ENCODE measurements around the gene EDEM3.

Gene EDEM3

DNA sequence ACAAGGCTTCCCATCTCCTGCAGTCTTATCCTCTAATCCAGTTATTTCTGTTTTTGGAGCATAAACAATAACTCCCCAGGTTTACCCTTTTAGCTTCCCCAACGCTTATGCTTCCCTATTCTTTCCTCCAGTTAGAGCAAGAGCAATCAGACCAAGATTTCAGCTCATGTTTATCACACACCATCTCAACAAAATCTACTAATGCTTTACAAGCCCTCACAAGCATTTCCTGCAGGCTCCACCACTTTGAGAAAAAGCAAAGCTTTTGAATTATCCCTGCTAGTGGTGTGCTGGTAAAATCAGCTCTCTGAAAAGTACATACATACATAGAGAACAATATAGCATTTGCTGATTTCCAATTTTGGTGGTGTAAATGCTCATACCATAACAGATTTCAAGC is 92.9 kb downstream of the EDEM3 start:
- no peaks in the 10 kb centered on the region for H3K9me3 ChIP-seq (ENCODE audit: control insufficient read depth in 2 of 2, low read length in 2 of 2)
- no peaks in the 10 kb centered on the region for H3K36me3 ChIP-seq (ENCODE audit: control insufficient read depth in 2 of 2, insufficient read depth in 2 of 2, low read length in 2 of 2)
- H3K4me3 ChIP-seq (ENCODE audit: low read length in 2 of 2) = no peak overlapping the region
- H3K27ac ChIP-seq (ENCODE audit: low read depth in 2 of 2, low read length in 2 of 2) = no peak overlapping the region
- H3K4me1 ChIP-seq (ENCODE audit: control insufficient read depth in 2 of 2, insufficient read depth in 2 of 2, low read length in 2 of 2) = peaks cover 3 to 17% of the 10 kb centered on the region in 2 donors
- no peaks in the 10 kb centered on the region for H3K27me3 ChIP-seq (ENCODE audit: control insufficient read depth in 2 of 2, insufficient read depth in 2 of 2, low read length in 2 of 2)
- no peak overlapping the region for H3K9ac ChIP-seq (ENCODE audit: low read depth in 1 of 2, low read length in 2 of 2)

- Histone ChIP-seq H3K4me3 (ENCODE audit: low read length in 2 of 2) (no peak overlapping the region), H3K36me3 (ENCODE audit: control insufficient read depth in 2 of 2, insufficient read depth in 2 of 2, low read length in 2 of 2) (no peaks in the 10 kb centered on the region), H3K9me3 (ENCODE audit: control insufficient read depth in 2 of 2, low read length in 2 of 2) (no peaks in the 10 kb centered on the region), H3K9ac (ENCODE audit: low read depth in 1 of 2, low read length in 2 of 2) (no peak overlapping the region), H3K27me3 (ENCODE audit: control insufficient read depth in 2 of 2, insufficient read depth in 2 of 2, low read length in 2 of 2) (no peaks in the 10 kb centered on the region), H3K4me1 (ENCODE audit: control insufficient read depth in 2 of 2, insufficient read depth in 2 of 2, low read length in 2 of 2) (peaks cover 3 to 17% of the 10 kb centered on the region in 2 donors), H3K27ac (ENCODE audit: low read depth in 2 of 2, low read length in 2 of 2) (no peak overlapping the region)
These were observed 94.0 kb downstream of the EDEM3 start for GRCh38 chr1:184660462-184661191.

DNA sequence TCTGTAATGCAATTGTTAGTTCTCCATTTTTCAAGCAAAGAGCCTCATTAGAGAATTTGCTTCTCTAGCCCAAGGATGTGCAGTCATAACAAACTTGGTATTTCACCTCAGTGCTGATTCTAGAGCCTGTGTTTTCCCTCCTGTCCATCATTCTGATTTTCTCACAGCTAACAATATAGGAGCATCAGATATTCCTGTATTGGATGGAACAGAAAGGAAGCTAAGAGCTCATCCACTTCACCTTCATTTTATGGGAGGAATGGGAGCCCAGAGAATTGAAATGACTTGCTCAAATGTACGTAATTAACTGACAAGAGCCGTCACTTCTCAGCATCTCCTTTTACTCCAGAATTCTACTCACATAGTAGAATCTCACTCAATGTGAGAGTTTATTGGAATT is 96.6 kb downstream of the EDEM3 start:
- Histone ChIP-seq H3K27ac (ENCODE audit: low read depth in 2 of 2, low read length in 2 of 2) (no peak overlapping the region), H3K27me3 (ENCODE audit: control insufficient read depth in 2 of 2, insufficient read depth in 2 of 2, low read length in 2 of 2) (no peaks in the 10 kb centered on the region), H3K4me3 (ENCODE audit: low read length in 2 of 2) (no peak overlapping the region), H3K4me1 (ENCODE audit: control insufficient read depth in 2 of 2, insufficient read depth in 2 of 2, low read length in 2 of 2) (peaks cover 0 to 7% of the 10 kb centered on the region in 2 donors), H3K9ac (ENCODE audit: low read depth in 1 of 2, low read length in 2 of 2) (no peak overlapping the region), H3K9me3 (ENCODE audit: control insufficient read depth in 2 of 2, low read length in 2 of 2) (no peaks in the 10 kb centered on the region), H3K36me3 (ENCODE audit: control insufficient read depth in 2 of 2, insufficient read depth in 2 of 2, low read length in 2 of 2) (no peaks in the 10 kb centered on the region)

- H3K9me3 ChIP-seq (ENCODE audit: control insufficient read depth in 2 of 2, low read length in 2 of 2) = no peaks in the 10 kb centered on the region
- H3K4me3 ChIP-seq (ENCODE audit: low read length in 2 of 2) = no peak overlapping the region
- H3K9ac ChIP-seq (ENCODE audit: low read depth in 1 of 2, low read length in 2 of 2) = no peak overlapping the region
- H3K27ac ChIP-seq (ENCODE audit: low read depth in 2 of 2, low read length in 2 of 2) = no peak overlapping the region
- no peaks in the 10 kb centered on the region for H3K4me1 ChIP-seq (ENCODE audit: control insufficient read depth in 2 of 2, insufficient read depth in 2 of 2, low read length in 2 of 2)
- no peaks in the 10 kb centered on the region for H3K36me3 ChIP-seq (ENCODE audit: control insufficient read depth in 2 of 2, insufficient read depth in 2 of 2, low read length in 2 of 2)
- no peaks in the 10 kb centered on the region for H3K27me3 ChIP-seq (ENCODE audit: control insufficient read depth in 2 of 2, insufficient read depth in 2 of 2, low read length in 2 of 2)
These were observed 98.4 kb downstream of the EDEM3 start for GRCh38 chr1:184656221-184656620.

DNA sequence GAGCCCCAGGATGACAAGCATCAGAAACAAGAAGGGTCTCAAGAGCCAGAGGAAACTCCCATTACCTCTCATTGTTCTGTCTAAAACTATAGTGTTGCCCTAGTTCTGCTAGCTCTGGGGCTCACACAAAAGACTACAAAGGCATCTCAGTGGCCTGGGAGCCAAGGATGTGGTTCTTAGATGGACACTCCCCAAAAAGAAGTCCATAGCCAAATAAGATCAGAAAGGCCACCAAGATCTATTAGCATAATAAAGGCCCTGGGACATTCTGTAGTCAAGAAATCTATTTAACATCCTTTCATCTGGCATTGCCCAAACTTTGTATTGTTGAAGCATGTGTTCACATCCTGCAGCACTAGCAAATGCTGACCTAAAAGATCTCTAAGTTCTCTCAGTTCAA is 99.5 kb downstream of the EDEM3 start:
- no peaks in the 10 kb centered on the region for H3K27me3 ChIP-seq (ENCODE audit: control insufficient read depth in 2 of 2, insufficient read depth in 2 of 2, low read length in 2 of 2)
- H3K27ac ChIP-seq (ENCODE audit: low read depth in 2 of 2, low read length in 2 of 2) = no peak overlapping the region
- H3K4me1 ChIP-seq (ENCODE audit: control insufficient read depth in 2 of 2, insufficient read depth in 2 of 2, low read length in 2 of 2) = no peaks in the 10 kb centered on the region
- H3K36me3 ChIP-seq (ENCODE audit: control insufficient read depth in 2 of 2, insufficient read depth in 2 of 2, low read length in 2 of 2) = no peaks in the 10 kb centered on the region
- no peaks in the 10 kb centered on the region for H3K9me3 ChIP-seq (ENCODE audit: control insufficient read depth in 2 of 2, low read length in 2 of 2)
- no peak overlapping the region for H3K9ac ChIP-seq (ENCODE audit: low read depth in 1 of 2, low read length in 2 of 2)
- no peak overlapping the region for H3K4me3 ChIP-seq (ENCODE audit: low read length in 2 of 2)

GRCh38 chr1:184650177-184650866 is 104.3 kb downstream of the EDEM3 start:
- H3K9me3 ChIP-seq (ENCODE audit: control insufficient read depth in 2 of 2, low read length in 2 of 2) = no peaks in the 10 kb centered on the region
- no peaks in the 10 kb centered on the region for H3K27me3 ChIP-seq (ENCODE audit: control insufficient read depth in 2 of 2, insufficient read depth in 2 of 2, low read length in 2 of 2)
- no peaks in the 10 kb centered on the region for H3K4me1 ChIP-seq (ENCODE audit: control insufficient read depth in 2 of 2, insufficient read depth in 2 of 2, low read length in 2 of 2)
- H3K36me3 ChIP-seq (ENCODE audit: control insufficient read depth in 2 of 2, insufficient read depth in 2 of 2, low read length in 2 of 2) = no peaks in the 10 kb centered on the region
- no peak overlapping the region for H3K9ac ChIP-seq (ENCODE audit: low read depth in 1 of 2, low read length in 2 of 2)
- no peak overlapping the region for H3K4me3 ChIP-seq (ENCODE audit: low read length in 2 of 2)
- H3K27ac ChIP-seq (ENCODE audit: low read depth in 2 of 2, low read length in 2 of 2) = no peak overlapping the region

DNA sequence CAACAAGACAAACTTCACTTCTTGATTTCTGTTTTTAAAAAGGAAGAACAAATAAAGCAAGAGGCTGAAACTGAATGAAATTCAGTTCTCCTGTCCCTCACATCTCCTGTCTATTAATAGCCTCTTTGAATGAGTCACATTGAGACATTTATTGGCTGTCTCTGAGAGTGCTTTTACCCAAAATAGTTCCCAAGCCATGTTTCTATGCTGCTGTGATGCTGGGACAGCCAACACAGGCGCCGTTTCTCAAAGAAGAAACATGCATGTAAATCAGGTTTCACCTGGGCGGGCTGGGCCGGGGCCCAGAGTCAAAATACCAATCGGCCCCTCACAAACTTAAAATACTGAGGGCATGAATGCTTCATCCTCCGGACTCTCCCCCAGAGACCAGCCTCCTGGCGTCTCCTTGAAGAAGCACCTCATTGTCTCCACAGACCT is 105.2 kb downstream of the EDEM3 start:
- Histone ChIP-seq H3K27ac (ENCODE audit: low read depth in 2 of 2, low read length in 2 of 2) (no peak overlapping the region), H3K4me1 (ENCODE audit: control insufficient read depth in 2 of 2, insufficient read depth in 2 of 2, low read length in 2 of 2) (no peaks in the 10 kb centered on the region), H3K36me3 (ENCODE audit: control insufficient read depth in 2 of 2, insufficient read depth in 2 of 2, low read length in 2 of 2) (no peaks in the 10 kb centered on the region), H3K4me3 (ENCODE audit: low read length in 2 of 2) (peak overlapping the region in 1 of 2 donors; percentile 17), H3K9me3 (ENCODE audit: control insufficient read depth in 2 of 2, low read length in 2 of 2) (no peaks in the 10 kb centered on the region), H3K9ac (ENCODE audit: low read depth in 1 of 2, low read length in 2 of 2) (no peak overlapping the region), H3K27me3 (ENCODE audit: control insufficient read depth in 2 of 2, insufficient read depth in 2 of 2, low read length in 2 of 2) (no peaks in the 10 kb centered on the region)

- Histone ChIP-seq H3K27me3 (ENCODE audit: control insufficient read depth in 2 of 2, insufficient read depth in 2 of 2, low read length in 2 of 2) (no peaks in the 10 kb centered on the region), H3K36me3 (ENCODE audit: control insufficient read depth in 2 of 2, insufficient read depth in 2 of 2, low read length in 2 of 2) (no peaks in the 10 kb centered on the region), H3K4me1 (ENCODE audit: control insufficient read depth in 2 of 2, insufficient read depth in 2 of 2, low read length in 2 of 2) (no peaks in the 10 kb centered on the region), H3K4me3 (ENCODE audit: low read length in 2 of 2) (peak overlapping the region in 1 of 2 donors; percentile 17), H3K9me3 (ENCODE audit: control insufficient read depth in 2 of 2, low read length in 2 of 2) (no peaks in the 10 kb centered on the region), H3K9ac (ENCODE audit: low read depth in 1 of 2, low read length in 2 of 2) (no peak overlapping the region), H3K27ac (ENCODE audit: low read depth in 2 of 2, low read length in 2 of 2) (no peak overlapping the region)
These were observed 105.8 kb downstream of the EDEM3 start for GRCh38 chr1:184648856-184649201.

DNA sequence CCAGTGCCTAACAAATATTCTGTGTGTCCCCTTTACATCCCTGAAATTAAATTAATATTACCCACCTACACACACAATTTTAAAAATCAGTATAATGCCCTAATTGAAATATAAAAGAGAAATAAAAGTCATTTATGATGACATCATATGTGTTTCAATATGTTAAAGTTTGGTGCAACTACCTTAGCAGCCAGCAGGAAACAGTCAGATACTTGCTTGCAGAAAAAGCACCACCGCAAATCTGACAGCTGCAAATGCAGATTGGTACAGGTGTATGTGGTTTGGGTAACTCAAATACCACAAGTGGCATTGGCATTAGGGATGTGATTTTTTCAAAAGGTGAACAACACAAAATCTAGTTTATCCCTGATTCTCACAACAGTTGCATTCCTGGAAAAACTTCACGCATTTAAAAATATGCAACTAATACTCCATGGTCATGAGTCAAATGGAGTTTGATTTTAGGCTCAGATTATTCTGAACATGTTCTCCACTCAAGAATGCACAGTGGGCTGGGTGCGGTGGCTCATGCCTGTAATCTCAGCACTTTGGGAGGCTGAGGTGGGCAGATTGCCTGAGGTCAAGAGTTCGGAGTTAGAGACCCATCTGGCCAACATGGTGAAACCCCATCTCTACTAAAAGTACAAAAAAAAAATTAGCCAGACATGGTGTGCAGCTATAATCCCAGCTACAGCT is 106.3 kb downstream of the EDEM3 start:
- no peaks in the 10 kb centered on the region for H3K36me3 ChIP-seq (ENCODE audit: control insufficient read depth in 2 of 2, insufficient read depth in 2 of 2, low read length in 2 of 2)
- H3K9me3 ChIP-seq (ENCODE audit: control insufficient read depth in 2 of 2, low read length in 2 of 2) = no peaks in the 10 kb centered on the region
- H3K9ac ChIP-seq (ENCODE audit: low read depth in 1 of 2, low read length in 2 of 2) = no peak overlapping the region
- no peak overlapping the region for H3K27ac ChIP-seq (ENCODE audit: low read depth in 2 of 2, low read length in 2 of 2)
- H3K27me3 ChIP-seq (ENCODE audit: control insufficient read depth in 2 of 2, insufficient read depth in 2 of 2, low read length in 2 of 2) = no peaks in the 10 kb centered on the region
- H3K4me3 ChIP-seq (ENCODE audit: low read length in 2 of 2) = no peak overlapping the region
- H3K4me1 ChIP-seq (ENCODE audit: control insufficient read depth in 2 of 2, insufficient read depth in 2 of 2, low read length in 2 of 2) = no peaks in the 10 kb centered on the region

DNA sequence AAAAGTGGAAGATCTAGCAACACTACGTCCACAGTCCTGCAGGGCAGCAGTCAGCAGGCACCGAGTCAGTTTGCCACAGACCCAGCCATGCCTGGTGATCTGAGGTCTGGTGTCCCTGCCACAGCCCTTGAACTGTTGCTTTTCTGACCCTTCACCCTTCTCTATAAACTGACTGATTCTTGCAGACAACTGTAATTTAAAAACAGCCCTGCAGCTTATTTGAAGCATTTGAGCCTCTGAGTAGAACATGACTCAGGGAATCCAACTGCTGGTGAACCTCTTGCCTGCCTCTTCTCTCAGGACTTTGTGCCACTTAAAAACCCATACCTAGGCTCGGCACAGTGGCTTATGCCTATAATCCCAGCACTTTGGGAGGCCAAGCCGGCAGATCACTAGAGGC is 107.2 kb downstream of the EDEM3 start:
- no peak overlapping the region for H3K27ac ChIP-seq (ENCODE audit: low read depth in 2 of 2, low read length in 2 of 2)
- H3K27me3 ChIP-seq (ENCODE audit: control insufficient read depth in 2 of 2, insufficient read depth in 2 of 2, low read length in 2 of 2) = no peaks in the 10 kb centered on the region
- no peak overlapping the region for H3K4me3 ChIP-seq (ENCODE audit: low read length in 2 of 2)
- H3K9ac ChIP-seq (ENCODE audit: low read depth in 1 of 2, low read length in 2 of 2) = no peak overlapping the region
- H3K36me3 ChIP-seq (ENCODE audit: control insufficient read depth in 2 of 2, insufficient read depth in 2 of 2, low read length in 2 of 2) = no peaks in the 10 kb centered on the region
- no peaks in the 10 kb centered on the region for H3K4me1 ChIP-seq (ENCODE audit: control insufficient read depth in 2 of 2, insufficient read depth in 2 of 2, low read length in 2 of 2)
- H3K9me3 ChIP-seq (ENCODE audit: control insufficient read depth in 2 of 2, low read length in 2 of 2) = no peaks in the 10 kb centered on the region

Measured in mucosa of rectum (tissue), 2 donors.